A549 (cell line): ENCODE results near the gene KAT2A. TPM values are rescaled to one million over a fixed set of nuclear protein-coding genes. Genes with fewer than 3 reads are reported as not detected.

Experiments used
- ATAC-seq, 2 experiments: fragments of 200-7000 bp in 1 of 2; fragments of >200 bp in 1 of 2; cut with Nextera tagmentation in 1 of 2; cut with Tn5 transposase in 1 of 2; 3 replicates each; pipeline versions ENCODE4 v1.8.0 to v1.9.1; 2018 to 2020; ENCODE audit warnings: mild to moderate bottlenecking in 1 of 2, moderate library complexity in 1 of 2
- CTCF ChIA-PET: fragments of 300-600 bp; sonication (Branson Sonifier 250); formaldehyde crosslinking; extraction: SDS; loops from one replicate; lab custom pipeline; 2021; ENCODE audit warnings: antibody characterized with exemption, inconsistent platforms; lab: Yijun Ruan, JAX
- POLR2A ChIA-PET: fragments of 350-600 bp; formaldehyde crosslinking; extraction: SDS; loops from one replicate; lab custom pipeline; 2021; ENCODE audit warnings: antibody characterized with exemption, inconsistent platforms; lab: Yijun Ruan, JAX
- DNase-seq, 2 experiments: peaks; one replicate each; pipeline versions ENCODE4 v3.0.0 to v3.0.0-alpha.2; 2011 to 2016; ENCODE audit warnings: low read depth in 1 of 2, low spot score in 1 of 2
- FAIRE-seq: peaks from 2 replicates; lab custom pipeline; 2011; peaks lifted over from hg19 to GRCh38; lab: Jason Lieb, UNC
- H3K27ac ChIP-seq, 2 experiments: fragments of >200 bp; sonication (Bioruptor Twin); formaldehyde crosslinking; 3 replicates each; pipeline ENCODE4 v1.5.1; 2016 to 2017
- H3K4me1 ChIP-seq: fragments of >200 bp; sonication (Bioruptor Twin); formaldehyde crosslinking; 3 replicates; pipeline ENCODE4 v1.6.1; 2016
- H3K4me2 ChIP-seq: fragments of >200 bp; sonication (Bioruptor Twin); formaldehyde crosslinking; 3 replicates; pipeline ENCODE4 v1.6.1; 2016
- H3K4me3 ChIP-seq: fragments of >200 bp; sonication (Bioruptor Twin); formaldehyde crosslinking; 3 replicates; pipeline ENCODE4 v1.5.1; 2016
- H3K9me3 ChIP-seq: fragments of >200 bp; sonication (Bioruptor Twin); formaldehyde crosslinking; 3 replicates; pipeline ENCODE4 v1.6.1; 2016
- CBX8 ChIP-seq: fragments of 200-600 bp; sonication (generic); IDR thresholded peaks from 2 replicates; pipeline ENCODE4 v1.6.1; 2016
- CHD4 ChIP-seq: fragments of 200-600 bp; sonication (generic); IDR thresholded peaks from 2 replicates; pipeline ENCODE4 v1.6.1; 2016; ENCODE audit warnings: antibody characterized with exemption, mild to moderate bottlenecking, borderline replicate concordance
- ESRRA ChIP-seq: fragments of 150-350 bp; IDR thresholded peaks from 2 replicates; pipeline ENCODE4 v1.6.1; 2014; ENCODE audit warnings: mild to moderate bottlenecking, low read length, borderline replicate concordance
- FOSB ChIP-seq: fragments of 250-450 bp; sonication (Bioruptor Pico); IDR thresholded peaks from 2 replicates; pipeline ENCODE4 v1.5.0; 2020; ENCODE audit warnings: mild to moderate bottlenecking, moderate library complexity
- FOXS1 ChIP-seq: fragments of 250-450 bp; sonication (Bioruptor Pico); IDR thresholded peaks from 2 replicates; pipeline ENCODE4 v1.5.0; 2020; ENCODE audit warnings: mild to moderate bottlenecking, moderate library complexity
- HOXB13 ChIP-seq: fragments of 250-450 bp; sonication (Bioruptor Pico); IDR thresholded peaks from 2 replicates; pipeline ENCODE4 v1.5.0; 2020; ENCODE audit warnings: low read depth, mild to moderate bottlenecking, moderate library complexity
- JUN ChIP-seq, 2 experiments: fragments of >200 bp; sonication (Bioruptor Twin); formaldehyde crosslinking; IDR thresholded peaks; 2 replicates in 1 of 2; 3 replicates in 1 of 2; pipeline ENCODE4 v1.6.1; 2016 to 2017
- KDM1A ChIP-seq: fragments of 200-600 bp; sonication (generic); IDR thresholded peaks from 2 replicates; pipeline ENCODE4 v1.6.1; 2016; ENCODE audit warnings: low read depth, mild to moderate bottlenecking
- MAZ ChIP-seq: fragments of 150-350 bp; IDR thresholded peaks from 2 replicates; pipeline ENCODE4 v1.6.1; 2014; ENCODE audit warnings: antibody characterized with exemption, low read depth, low read length, borderline replicate concordance
- MYC ChIP-seq: IDR thresholded peaks from 2 replicates; pipeline ENCODE4 v1.6.1; 2012; ENCODE audit warnings: mild to moderate bottlenecking, inconsistent platforms, low read length, improper control_type of control experiment, borderline replicate concordance
- NPAS2 ChIP-seq: fragments of 250-450 bp; sonication (Bioruptor Pico); IDR thresholded peaks from 2 replicates; pipeline ENCODE4 v1.8.0; 2022; ENCODE audit warnings: mild to moderate bottlenecking, moderate library complexity, borderline replicate concordance
- PHF8 ChIP-seq: fragments of 200-600 bp; sonication (generic); IDR thresholded peaks from 2 replicates; pipeline ENCODE4 v1.6.1; 2016; ENCODE audit warnings: low read depth, mild to moderate bottlenecking, antibody characterized with exemption, moderate library complexity, borderline replicate concordance
- POLR2A ChIP-seq: IDR thresholded peaks from 2 replicates; pipeline ENCODE4 v1.6.1; 2012; ENCODE audit warnings: mild to moderate bottlenecking, low read length
- RFX5 ChIP-seq: fragments of 450-650 bp; IDR thresholded peaks from 2 replicates; pipeline ENCODE4 v1.7.1; 2014; ENCODE audit warnings: antibody characterized with exemption, mild to moderate bottlenecking, moderate library complexity
- RNF2 ChIP-seq: fragments of 200-600 bp; sonication (generic); IDR thresholded peaks from 2 replicates; pipeline ENCODE4 v1.6.1; 2016; ENCODE audit warnings: low read depth, mild to moderate bottlenecking, antibody characterized with exemption, moderate library complexity, borderline replicate concordance
- TP53 ChIP-seq: fragments of 250-450 bp; sonication (Bioruptor Pico); IDR thresholded peaks from 2 replicates; pipeline ENCODE4 v1.5.0; 2021; ENCODE audit warnings: mild to moderate bottlenecking, moderate library complexity
- ZNF302 ChIP-seq: fragments of 250-450 bp; sonication (Bioruptor Pico); IDR thresholded peaks from 2 replicates; pipeline ENCODE4 v1.9.0; 2021; ENCODE audit warnings: inconsistent platforms, mild to moderate bottlenecking, moderate library complexity
- whole genome bisulfite sequencing: methylation state at CpG from one replicate; pipeline ENCODE4 v1.1.6; 2017; ENCODE audit errors: missing lambda C conversion rate; 5-methylcytosine and 5-hydroxymethylcytosine counted together
- polyA minus RNA-seq: library from RNA; depleted of rRNA, polyadenylated mRNA; stranded (reverse); fragments of >200 nt; gene quantifications from 2 replicates; pipeline ENCODE4 v1.2.3, GENCODE V29; 2011; rRNA and poly(A)+ RNA removed
- polyA plus RNA-seq, 4 experiments: library from polyadenylated mRNA; depleted of rRNA in 3 of 4; stranded (reverse); fragments of >200 nt; fragmentation: RNase III in 1 of 4; extraction: RNeasy Plus Mini Kit Qiagen cat#74134 plus additional on column Dnase treatment in 1 of 4; gene quantifications; 2 replicates in 3 of 4; 3 replicates in 1 of 4; pipeline ENCODE4 v1.2.3, GENCODE V29; 2011 to 2017
- TF ChIP-seq, protein P1 (sequence below): fragments of 250-450 bp; sonication (Bioruptor Pico); IDR thresholded peaks from 2 replicates; pipeline ENCODE4 v1.5.0; 2021; ENCODE audit warnings: mild to moderate bottlenecking, moderate library complexity, borderline replicate concordance
- TF ChIP-seq, protein P2 (sequence below): IDR thresholded peaks from 2 replicates; pipeline ENCODE4 v1.6.1; 2012
- TF ChIP-seq, protein P3 (sequence below): fragments of 150-350 bp; IDR thresholded peaks from 2 replicates; pipeline ENCODE4 v1.6.1; 2014; ENCODE audit warnings: low read depth, mild to moderate bottlenecking, low read length
- TF ChIP-seq, protein P4 (sequence below): fragments of >200 bp; sonication (Bioruptor Twin); formaldehyde crosslinking; IDR thresholded peaks from 3 replicates; pipeline ENCODE4 v1.6.1; 2016
- TF ChIP-seq, protein P5 (sequence below): fragments of >200 bp; sonication (Bioruptor Twin); formaldehyde crosslinking; IDR thresholded peaks from 2 replicates; pipeline ENCODE4 v1.6.1; 2016

KAT2A gene
- 42.2 and 57.4 TPM in 2 replicates for polyA plus RNA-seq (2011; rRNA removed)
- polyA plus RNA-seq (2012; cell fraction: cytosol; rRNA removed) = 59.4 and 65.0 TPM in 2 replicates
- 460 and 477 TPM in 2 replicates for polyA plus RNA-seq (2012; cell fraction: nucleus; rRNA removed)
- 64.0 to 74.6 TPM (median 68.1 TPM) in 3 replicates for polyA plus RNA-seq (2017; fragmentation: RNase III; extraction: RNeasy Plus Mini Kit Qiagen cat#74134 plus additional on column Dnase treatment)
- 35.0 and 36.6 TPM in 2 replicates for polyA minus RNA-seq

DNA sequence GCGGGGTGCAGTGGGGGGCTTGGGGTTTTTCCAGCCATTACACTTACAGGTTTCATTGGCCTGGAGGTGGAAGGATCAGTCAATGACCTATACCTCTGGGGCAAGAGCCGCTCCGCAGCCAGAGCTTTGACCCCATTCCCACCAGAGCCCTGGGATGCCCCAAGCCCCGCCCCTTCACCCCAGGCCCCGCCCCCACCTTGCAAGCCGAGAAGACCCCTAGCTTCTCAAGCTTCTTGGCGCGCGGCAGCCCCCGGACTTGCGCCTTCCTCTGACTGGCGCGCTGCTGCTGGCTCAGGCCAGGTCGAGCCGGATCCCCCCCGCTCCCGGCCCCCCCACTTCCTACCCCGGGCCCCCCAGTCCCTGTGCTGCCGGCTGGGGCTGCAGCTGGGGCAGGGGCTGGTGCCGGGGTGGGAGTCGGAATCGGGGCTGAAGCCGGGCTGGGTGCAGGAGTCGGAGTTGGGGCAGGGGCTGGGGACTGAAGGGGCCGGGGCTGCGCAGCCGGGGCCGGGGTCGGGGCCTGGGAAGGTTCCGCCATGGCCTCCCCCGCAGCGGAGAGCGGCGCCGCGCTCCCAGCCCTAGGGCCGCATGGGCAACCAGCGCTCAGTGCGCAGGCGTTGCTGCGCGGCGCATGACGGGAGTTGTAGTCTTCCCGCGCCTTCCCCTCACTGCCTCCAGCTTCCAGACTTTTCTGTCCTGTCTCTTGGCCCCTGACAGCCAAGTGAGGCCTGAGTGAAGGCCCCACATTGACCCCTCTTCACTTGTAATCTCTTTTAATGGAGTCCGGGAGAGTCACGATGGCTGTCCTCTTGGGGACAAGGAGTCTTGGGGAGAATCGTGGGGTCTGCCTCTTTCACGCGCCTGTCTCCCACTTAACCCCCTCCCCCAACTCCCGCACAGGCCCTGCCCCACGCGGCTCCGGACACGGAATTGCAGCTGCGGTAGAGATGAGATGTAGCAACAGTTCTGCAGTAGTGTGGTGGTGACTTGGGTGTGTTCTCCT lies at the start of gene KAT2A:
TSS of gene KAT2A (minus strand) at position 598 of the 1,000 bp plus-strand sequence. CDS start at position 535, 63 bp downstream.
- POLR2A ChIA-PET = interaction anchor here (0.6 to 1.6 kb wide), 13 partner anchors 11 to 455 kb away, joined by 3 to 10 read pairs (median 4); partner anchors contain the start of genes ACLY, CNP, DNAJC7 and ODAD4
- H3K9me3 ChIP-seq = no peaks in the 10 kb centered on the region
- 19% methylated on average over 31 of the region's 57 CpGs for WGBS
- ATAC-seq (peak; percentile 78 to 93), DNase-seq (peak; percentile 89 to 99), FAIRE-seq (peak; percentile 28)
- peak within 1 kb of the TSS; percentile 93 for H3K4me3 ChIP-seq
- TF ChIP-seq RFX5 (no peak), POLR2A (peak; percentile 93), JUN (IDR thresholded peaks at IDR 0.05) (peak; percentile 55 to 95; a peak in 4 of 5 replicates), TP53 (CRISPR knock-in tag) (no peak), HOXB13 (CRISPR knock-in tag) (no peak), KDM1A (no peak), PHF8 (peak; percentile 96), CHD4 (no peak), ZNF302 (CRISPR knock-in tag) (no peak), MAZ (no peak), FOSB (CRISPR knock-in tag) (no peak), MYC (peak; percentile 98), RNF2 (no peak), NPAS2 (no peak)
- TF ChIP-seq, protein P1, sequence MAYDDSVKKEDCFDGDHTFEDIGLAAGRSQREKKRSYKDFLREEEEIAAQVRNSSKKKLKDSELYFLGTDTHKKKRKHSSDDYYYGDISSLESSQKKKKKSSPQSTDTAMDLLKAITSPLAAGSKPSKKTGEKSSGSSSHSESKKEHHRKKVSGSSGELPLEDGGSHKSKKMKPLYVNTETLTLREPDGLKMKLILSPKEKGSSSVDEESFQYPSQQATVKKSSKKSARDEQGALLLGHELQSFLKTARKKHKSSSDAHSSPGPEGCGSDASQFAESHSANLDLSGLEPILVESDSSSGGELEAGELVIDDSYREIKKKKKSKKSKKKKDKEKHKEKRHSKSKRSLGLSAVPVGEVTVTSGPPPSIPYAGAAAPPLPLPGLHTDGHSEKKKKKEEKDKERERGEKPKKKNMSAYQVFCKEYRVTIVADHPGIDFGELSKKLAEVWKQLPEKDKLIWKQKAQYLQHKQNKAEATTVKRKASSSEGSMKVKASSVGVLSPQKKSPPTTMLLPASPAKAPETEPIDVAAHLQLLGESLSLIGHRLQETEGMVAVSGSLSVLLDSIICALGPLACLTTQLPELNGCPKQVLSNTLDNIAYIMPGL (CRISPR knock-in tag) = no peak
- TF ChIP-seq, protein P2, sequence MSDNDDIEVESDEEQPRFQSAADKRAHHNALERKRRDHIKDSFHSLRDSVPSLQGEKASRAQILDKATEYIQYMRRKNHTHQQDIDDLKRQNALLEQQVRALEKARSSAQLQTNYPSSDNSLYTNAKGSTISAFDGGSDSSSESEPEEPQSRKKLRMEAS = peak; percentile 95
- TF ChIP-seq, protein P3, sequence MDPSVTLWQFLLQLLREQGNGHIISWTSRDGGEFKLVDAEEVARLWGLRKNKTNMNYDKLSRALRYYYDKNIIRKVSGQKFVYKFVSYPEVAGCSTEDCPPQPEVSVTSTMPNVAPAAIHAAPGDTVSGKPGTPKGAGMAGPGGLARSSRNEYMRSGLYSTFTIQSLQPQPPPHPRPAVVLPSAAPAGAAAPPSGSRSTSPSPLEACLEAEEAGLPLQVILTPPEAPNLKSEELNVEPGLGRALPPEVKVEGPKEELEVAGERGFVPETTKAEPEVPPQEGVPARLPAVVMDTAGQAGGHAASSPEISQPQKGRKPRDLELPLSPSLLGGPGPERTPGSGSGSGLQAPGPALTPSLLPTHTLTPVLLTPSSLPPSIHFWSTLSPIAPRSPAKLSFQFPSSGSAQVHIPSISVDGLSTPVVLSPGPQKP = no peak
- TF ChIP-seq, protein P4, sequence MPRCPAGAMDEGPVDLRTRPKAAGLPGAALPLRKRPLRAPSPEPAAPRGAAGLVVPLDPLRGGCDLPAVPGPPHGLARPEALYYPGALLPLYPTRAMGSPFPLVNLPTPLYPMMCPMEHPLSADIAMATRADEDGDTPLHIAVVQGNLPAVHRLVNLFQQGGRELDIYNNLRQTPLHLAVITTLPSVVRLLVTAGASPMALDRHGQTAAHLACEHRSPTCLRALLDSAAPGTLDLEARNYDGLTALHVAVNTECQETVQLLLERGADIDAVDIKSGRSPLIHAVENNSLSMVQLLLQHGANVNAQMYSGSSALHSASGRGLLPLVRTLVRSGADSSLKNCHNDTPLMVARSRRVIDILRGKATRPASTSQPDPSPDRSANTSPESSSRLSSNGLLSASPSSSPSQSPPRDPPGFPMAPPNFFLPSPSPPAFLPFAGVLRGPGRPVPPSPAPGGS = peak; percentile 75; the same call in 1 of the 3 replicates
- peak within 1 kb of the TSS; percentile 96 for H3K4me2 ChIP-seq
- H3K4me1 ChIP-seq = peaks cover 16% of the 10 kb centered on the region
- peak within 1 kb of the TSS; percentile 94 to 98 for H3K27ac ChIP-seq
- CTCF ChIA-PET = interaction anchor here (0.6 to 39.5 kb wide), 17 partner anchors 10 to 406 kb away, joined by 3 to 658 read pairs (median 7); partner anchors contain the start of genes CNP, DNAJC7, HCRT and KCNH4

DNA sequence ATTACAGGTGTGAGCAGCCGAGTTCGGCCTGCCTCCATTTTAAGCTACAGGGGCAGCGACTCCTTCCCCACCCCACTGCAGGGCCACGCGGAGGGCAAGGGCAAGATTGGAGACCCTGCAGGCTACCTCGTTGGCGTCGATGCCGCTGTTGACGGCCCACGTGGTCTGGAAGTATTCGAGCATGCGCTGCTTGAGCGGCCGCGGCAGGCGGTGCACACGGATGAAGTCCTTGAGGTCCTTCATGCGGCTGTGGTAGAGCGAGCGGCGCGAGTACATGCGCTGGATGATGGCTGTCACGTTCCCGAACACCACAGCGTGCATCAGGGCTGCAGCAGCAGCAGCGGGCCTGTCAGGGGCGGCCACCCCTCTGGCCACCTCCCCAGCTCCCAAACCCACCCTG lies 48.2 kb upstream of the KAT2A start:
- ATAC-seq = no peak
- Histone ChIP-seq H3K4me2 (no peak overlapping the region), H3K27ac (no peak overlapping the region), H3K4me3 (no peak overlapping the region), H3K9me3 (no peaks in the 10 kb centered on the region), H3K4me1 (no peaks in the 10 kb centered on the region)
- FAIRE-seq = no peak
- ChIA-PET POLR2A (no interaction called here), CTCF (interaction anchor here (1.7 to 4.1 kb wide), 4 partner anchors 10 to 15 kb away, joined by 5 to 17 read pairs (median 10); partner anchors contain the start of gene KCNH4)
- DNase-seq = no peak
- 89% methylated on average over 29 of the region's 29 CpGs for WGBS
- TF ChIP-seq ESRRA = no peak
- TF ChIP-seq, protein P5, sequence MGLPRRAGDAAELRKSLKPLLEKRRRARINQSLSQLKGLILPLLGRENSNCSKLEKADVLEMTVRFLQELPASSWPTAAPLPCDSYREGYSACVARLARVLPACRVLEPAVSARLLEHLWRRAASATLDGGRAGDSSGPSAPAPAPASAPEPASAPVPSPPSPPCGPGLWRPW = no peak
- TF ChIP-seq CBX8 = no peak
- TF ChIP-seq FOXS1 (CRISPR knock-in tag) = no peak
